GM19452 (cell line): ENCODE results near the gene HOXB5.

ENCODE experiments used
- ATAC-seq: cut with Tn5 transposase; IDR thresholded peaks from one replicate; pipeline ENCODE4 v1.9.1; 2021; ENCODE audit not compliant: unreplicated experiment

HOXB5 gene

DNA sequence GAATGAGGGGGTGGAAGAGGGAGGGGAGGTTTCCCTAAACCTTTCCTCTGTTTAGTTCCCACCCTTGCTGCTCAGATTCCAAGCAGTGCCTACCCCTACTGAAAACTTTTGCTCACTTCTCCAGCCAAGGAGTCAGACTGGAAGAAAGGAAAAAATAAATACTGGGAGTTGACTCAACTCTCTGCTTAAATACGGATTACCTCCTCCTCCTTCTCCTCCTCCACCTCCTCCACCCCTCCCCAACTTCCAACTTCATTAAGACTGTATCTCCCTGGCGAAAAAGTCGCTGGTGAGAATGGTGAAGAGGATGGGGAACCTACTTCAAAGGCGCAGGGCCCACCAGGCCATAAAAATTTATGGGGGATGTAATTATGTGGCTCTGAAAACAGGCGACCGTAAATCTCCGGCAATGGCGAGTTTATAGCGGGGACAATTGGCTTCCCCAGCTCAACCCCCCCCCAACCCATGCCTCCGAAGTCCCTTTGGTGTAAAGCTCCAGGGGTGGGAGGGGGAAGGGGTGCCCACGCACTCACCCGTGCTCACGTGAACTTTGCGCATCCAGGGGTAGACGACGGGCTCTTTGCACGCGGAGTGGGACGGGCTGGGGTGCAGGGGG lies 16.1 kb downstream of the HOXB5 start:
- ATAC-seq: no peak

DNA sequence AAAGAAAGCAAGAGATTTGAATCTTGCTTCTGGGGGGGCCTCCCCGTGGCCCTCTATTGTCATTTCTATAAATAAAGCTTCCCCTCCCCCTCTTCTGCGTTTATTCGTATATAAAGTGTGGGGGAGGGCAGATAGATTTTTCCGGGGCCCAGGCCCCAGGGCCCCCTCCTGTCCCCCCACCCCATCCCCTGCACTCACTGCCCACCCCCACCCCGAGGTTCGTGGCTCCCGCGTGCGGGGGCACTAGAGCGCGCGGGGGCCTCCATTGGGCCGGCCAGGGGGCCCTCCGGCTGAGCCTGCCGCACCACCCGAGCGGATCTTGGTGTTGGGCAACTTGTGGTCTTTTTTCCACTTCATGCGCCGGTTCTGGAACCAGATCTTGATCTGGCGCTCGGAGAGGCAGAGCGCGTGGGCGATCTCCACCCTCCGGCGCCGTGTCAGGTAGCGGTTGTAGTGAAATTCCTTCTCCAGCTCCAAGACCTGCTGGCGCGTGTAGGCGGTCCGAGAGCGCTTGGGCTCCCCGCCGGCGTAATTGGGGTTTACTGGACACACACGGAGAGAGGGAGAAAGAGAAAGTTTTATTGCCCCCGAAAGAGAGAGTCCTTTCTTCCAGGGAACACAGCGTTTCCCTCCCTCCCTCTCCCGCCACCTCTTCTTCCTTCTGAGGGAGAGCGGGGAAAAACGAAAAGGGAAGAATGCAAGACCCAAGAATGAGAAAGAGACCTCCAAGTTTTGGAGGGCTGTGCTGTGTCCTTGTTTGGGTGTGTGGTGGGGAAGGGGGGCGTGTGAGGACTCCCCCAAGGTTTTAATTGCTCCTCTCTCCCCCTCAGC lies 16.9 kb downstream of the HOXB5 start:
- no peak for ATAC-seq

DNA sequence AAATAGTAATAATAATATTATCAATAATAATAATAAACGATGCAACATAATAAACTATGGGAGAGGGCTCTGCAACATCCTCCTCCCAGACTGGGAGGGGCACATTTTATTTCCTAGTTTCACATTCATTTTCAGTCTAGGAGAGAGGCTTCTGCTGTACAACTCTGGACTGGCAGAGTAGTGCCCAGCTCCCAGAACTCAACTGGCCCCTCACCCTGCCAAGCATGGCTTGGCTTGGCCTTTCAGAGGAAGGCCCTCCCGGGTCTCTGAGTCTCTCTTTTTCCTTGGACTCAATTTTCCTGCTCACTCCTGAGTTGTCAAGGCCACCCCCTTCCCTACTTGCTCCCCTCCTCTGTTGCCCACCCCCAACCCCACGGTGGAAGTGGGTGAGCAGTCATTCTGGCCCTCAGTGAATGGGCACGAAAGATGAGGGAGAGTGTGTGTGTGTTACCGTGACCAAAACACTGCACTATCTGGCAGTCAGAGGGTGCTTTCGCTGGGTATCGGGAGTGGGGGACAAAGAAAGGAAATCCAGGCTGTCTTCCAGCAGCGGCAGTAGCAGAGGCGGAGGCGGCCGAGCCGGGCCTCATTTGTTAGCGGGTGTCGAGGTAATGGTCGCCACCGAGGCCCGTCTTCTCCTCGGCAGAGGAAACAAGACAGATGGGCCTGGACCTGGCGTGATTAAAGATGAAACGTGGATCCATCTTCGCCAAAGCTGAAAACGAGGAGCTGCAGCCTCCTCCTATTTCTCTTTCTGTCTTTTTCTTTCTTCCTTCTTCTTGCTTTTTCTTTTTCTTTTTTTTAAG lies 17.7 kb downstream of the HOXB5 start:
- ATAC-seq: no peak

- no peak for ATAC-seq
Observed at GRCh38 chr17:48575066-48575582, 18.5 kb downstream of the HOXB5 start.

DNA sequence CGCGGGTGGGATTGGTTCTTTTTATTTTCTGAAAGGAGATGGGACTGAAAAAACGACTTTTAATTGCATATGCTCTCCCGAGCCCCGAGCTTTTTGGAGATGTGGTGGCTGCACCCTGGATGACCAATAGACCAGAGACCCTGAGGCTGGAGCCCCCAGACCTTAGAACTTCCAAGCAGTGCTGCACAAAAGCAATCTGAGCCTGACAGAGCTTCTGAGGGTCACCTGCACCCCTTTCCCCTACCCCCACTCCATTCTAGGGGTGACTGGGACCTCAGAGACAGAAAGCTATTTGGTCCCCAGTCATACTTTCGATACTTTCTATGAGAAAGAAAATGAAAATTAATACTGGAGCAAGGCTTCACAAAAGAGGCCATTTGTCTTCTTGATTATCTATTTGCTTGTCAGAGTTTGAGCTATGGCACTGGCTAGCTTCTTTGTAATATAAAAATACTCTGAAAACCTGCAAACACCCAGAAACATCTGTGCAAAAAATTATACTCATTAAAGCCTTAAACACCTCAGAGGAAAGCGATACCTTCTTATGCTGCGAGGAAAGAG lies 19.0 kb downstream of the HOXB5 start:
- no peak for ATAC-seq

DNA sequence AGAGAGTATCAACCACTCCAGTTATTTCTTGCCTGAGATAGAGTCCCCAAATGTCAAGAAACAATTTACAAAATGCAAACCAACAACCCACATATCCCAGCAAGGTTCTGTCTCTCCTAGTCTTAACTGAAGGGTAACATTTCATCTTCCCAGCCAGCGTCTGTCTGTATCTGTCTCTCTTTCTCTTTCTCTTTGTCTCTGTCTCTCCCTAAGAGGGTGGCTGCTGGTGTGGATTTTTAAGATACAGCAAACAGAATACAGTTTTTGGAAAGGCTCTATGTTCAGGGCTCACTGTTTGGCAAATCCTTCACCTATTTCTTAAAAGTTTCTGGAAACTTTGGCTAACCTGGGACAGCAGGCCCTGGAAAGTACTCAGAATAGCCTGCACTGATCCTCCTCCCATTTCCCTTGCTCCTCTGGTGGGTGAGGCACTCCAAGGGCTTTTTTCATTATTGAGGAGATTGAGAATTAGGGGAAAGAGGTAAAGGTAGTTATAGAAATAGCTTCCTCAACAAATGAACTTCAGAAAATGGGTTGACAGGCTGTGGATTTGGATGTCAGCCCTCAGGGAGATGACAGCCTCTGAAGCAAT lies 21.7 kb downstream of the HOXB5 start:
- no peak for ATAC-seq

GRCh38 chr17:48571024-48571818 lies 22.4 kb downstream of the HOXB5 start:
- no peak for ATAC-seq

DNA sequence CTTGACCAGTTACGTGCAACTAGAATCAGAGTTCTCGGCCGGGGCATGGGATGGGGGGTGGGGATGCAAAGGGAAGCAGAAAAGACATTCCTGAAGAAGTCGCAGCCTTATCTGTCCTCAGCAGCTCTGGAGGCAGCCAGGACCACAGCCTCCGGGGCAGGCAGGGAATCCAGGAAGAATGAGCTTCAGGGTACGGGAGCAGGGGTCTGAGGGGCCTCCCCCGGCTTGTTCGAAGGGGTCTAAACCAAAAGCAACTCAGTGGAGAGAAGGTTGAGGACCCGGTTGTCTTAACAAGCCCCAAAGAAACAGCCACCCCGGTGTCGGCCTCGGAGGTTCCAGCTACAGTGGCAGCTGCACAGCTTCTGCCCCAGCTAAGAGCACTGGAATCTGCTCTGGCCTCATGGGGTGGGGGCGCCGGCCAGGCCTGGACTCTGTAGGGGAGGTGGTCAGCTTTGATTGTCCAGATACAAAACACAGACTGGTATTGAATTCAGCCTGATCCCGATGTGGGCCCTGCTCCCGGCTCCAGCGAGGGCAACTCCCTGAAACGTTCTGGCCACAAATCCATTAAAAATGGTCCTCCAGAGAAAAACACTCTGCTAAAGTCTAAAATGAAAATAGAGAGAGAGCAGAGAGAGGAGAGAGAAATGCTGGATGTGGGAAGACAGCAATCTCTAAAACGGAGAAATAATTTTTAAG lies 23.1 kb downstream of the HOXB5 start:
- ATAC-seq: no peak

DNA sequence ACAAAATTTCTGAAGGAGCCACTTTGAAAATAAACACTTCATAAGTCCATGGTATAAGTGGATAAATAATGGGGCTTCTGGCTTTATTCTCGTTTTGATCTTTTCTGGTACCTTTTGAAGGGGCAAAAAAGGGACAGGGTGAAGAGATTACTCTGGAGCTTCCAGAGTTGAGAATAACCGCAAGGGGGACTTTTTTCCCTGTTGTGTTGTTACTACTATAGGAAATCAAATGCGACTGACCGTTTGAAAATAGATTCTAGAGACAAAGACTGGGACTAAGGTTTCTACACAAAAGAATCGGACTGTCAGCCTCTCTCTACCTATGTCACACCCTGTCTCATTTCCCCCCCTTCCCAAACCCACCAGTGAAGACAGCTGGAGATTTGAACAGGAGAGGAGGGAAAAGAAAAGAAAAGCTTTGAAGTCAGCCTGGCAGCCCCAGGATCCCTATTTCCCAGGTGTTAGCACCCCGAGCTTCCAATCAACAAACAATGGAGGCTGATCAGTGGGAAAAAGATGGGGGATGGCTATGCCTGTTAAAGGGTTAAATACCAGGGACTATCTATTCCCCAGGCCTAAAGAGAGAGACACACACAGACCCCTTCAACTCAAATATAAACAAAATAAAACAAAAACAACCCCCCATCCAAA lies 23.8 kb downstream of the HOXB5 start:
- ATAC-seq: no peak

DNA sequence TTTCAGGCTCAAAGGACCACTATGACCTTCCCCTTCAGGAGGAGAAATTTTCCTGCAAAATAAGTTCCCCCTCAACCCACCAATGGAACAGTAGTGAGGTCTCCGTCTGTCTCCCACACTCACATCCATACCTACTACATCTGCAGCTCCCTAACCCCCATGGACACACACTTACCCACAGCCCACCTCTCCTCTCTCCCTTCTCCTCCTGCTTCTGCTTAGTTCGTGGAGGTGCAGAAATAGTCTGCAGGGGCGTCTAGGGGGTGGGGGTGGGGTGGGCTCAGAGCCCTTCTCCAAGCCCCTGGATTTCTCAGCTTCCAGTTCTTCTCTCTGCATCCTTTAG lies 24.4 kb downstream of the HOXB5 start:
- no peak for ATAC-seq

DNA sequence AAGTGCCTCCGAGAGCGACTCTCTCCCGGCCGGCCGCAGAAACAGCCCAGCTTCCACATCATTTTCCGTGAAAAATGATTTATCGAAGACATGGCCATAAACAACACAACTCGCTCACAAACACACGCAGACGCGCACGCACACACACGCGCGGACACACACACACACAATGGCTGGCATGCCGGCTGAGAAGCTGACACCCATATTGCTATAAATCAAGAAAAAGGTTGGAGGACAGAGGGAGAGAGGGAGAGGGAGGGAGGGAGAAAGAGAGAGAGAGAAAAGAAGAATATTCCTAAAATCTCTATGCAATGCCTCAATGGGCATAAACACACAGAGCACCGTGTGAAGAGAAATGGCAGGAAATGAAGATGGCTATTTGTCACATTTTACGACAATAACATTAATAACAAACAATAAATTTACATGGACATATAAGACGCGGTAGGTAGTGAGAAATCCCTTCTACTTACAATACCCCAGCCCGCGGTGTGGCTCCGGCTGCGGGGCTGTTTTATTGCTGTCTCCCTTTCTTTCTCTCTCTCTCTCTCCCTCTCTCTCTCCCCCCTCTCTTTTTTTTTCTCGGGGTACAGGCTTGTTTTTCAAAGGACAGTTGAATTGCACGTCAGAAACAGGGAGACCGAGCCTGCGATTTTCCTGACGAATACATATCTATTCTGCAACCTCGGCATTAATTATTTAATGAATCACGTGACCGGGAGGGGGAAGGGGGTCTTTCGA lies 24.9 kb downstream of the HOXB5 start:
- no peak for ATAC-seq

DNA sequence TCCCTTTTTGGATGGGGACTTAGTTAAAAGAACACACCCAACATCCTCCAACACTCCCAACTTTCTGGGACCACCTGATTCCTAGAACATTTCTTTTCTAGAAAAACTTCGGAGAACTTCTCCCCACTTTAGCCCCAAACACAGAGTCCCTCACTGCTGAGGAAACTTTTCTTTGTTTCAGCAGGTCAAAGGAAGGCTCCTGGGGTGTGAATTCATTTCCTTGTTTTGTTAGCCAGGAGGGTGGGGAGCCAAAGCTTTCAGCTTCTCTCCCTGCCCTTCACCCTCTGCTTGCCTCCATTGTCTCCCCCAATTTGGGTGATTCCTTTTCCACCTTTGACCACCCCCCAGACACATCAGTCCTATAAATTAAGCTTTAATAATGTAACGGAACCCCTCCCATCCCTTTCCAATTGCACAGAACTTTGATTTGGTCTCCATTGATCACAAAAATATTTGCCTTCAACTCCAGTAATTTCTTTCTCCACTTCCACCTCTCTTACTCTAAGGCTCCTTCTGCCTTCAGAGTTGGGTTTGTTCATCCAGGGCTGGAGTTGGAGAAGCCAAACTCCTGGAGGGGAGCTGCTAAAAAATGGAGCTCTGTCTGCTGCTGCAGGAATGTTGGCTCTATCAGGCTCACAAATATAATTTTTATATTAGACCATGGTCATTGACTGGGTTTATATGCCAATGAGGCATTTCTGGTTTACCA lies 25.8 kb downstream of the HOXB5 start:
- no peak for ATAC-seq

DNA sequence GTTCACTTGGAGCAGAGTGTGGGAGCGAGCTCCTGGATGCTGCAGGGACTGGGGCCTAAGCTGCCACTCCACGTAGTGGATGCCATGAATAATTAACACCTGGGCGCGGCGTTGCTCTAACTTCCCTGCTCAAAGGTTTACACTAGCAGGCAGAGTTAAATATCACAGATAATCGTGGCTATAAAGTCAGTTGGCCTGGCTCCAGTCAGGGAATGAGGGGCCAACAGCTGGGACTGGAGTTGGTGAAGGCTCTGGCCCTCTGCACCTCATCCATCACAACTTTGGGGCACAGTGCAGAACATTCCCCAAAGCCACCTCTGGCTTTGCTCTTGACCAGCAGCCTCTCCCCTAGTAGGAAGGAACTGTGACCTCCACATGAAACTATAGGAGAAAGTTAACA lies 26.4 kb downstream of the HOXB5 start:
- no peak for ATAC-seq

GRCh38 chr17:48566717-48567116 lies 26.9 kb downstream of the HOXB5 start:
- ATAC-seq: no peak

DNA sequence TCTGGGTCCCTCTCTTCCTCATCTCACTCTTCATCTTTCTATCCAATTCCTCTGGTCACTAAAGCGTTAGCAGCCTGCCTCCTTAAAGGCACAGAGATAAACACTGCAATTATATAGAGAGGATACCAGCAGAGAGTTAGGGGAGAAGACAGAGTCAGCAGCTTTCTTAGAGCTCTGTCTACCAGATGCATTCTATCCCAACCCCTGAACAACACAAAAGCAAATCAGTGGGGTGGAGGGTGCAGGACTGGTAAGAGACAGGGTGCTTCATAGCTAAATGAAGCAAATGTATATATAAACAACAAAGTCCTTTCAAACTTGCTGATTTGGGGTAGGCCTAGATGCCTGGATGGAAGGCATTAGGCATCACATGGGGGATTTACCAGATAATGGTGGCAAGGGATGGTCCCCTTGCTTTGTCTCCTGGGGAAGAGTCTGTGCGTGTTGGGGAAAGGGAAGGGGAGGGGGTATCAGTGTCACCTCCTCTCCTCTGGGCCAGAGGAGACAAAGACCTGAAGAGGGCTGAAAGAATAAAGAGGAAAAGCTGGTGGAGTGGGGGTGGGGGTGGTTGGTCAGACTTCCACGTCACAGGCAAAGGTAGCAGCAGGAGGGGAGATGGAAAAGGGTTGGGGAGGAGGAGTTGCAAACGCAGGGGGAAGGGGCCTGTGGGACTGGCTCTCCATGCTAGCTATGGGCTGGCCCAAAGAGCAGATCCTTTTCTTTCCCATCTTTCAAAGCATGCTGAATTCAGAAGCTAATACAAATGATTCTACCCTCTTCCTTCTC lies 27.5 kb downstream of the HOXB5 start:
- no peak for ATAC-seq

- no peak for ATAC-seq
Observed at GRCh38 chr17:48565022-48565554, 28.5 kb downstream of the HOXB5 start.
